Osteocyte (in vitro differentiated cells): ENCODE results near the gene LRRN2. TPM values are rescaled to one million over a fixed set of nuclear protein-coding genes. Genes with fewer than 3 reads are reported as not detected.

Source experiments
- DNase-seq: peaks from one replicate; pipeline ENCODE4 v3.0.0; 2021; ENCODE audit warnings: mixed read lengths; ENCODE audit not compliant: unreplicated experiment; ENCODE audit errors: extremely low spot score
- H3K27ac Mint-ChIP-seq: one replicate; pipeline ENCODE4 v1.8.0; 2021; ENCODE audit warnings: mild to moderate bottlenecking, mixed read lengths; ENCODE audit not compliant: unreplicated experiment
- H3K27me3 Mint-ChIP-seq: one replicate; pipeline ENCODE4 v1.8.0; 2021; ENCODE audit warnings: mixed read lengths; ENCODE audit not compliant: unreplicated experiment
- H3K36me3 Mint-ChIP-seq: one replicate; pipeline ENCODE4 v1.8.0; 2021; ENCODE audit warnings: mixed read lengths; ENCODE audit not compliant: unreplicated experiment
- H3K4me1 Mint-ChIP-seq: one replicate; pipeline ENCODE4 v1.8.0; 2021; ENCODE audit warnings: mixed read lengths; ENCODE audit not compliant: unreplicated experiment
- H3K4me3 Mint-ChIP-seq: one replicate; pipeline ENCODE4 v1.8.0; 2021; ENCODE audit warnings: mild to moderate bottlenecking, moderate library complexity, mixed read lengths; ENCODE audit not compliant: unreplicated experiment
- H3K9me3 Mint-ChIP-seq: one replicate; pipeline ENCODE4 v1.8.0; 2021; ENCODE audit warnings: mixed read lengths; ENCODE audit not compliant: unreplicated experiment
- CTCF ChIP-seq: fragments of 200-600 bp; sonication (generic); IDR thresholded peaks from 2 replicates; pipeline ENCODE4 v1.5.0; 2021; ENCODE audit warnings: antibody characterized with exemption, mild to moderate bottlenecking, moderate library complexity
- total RNA-seq: library from RNA; stranded (reverse); gene quantifications from 2 replicates; pipeline ENCODE4 v1.2.1, GENCODE V29; 2021

The LRRN2 gene
- total RNA-seq, 1 donor from 2014 or later = not detected

- TF ChIP-seq CTCF = no peak
- no peak for DNase-seq
- H3K4me1 Mint-ChIP-seq = no peaks in the 10 kb centered on the region
- no peak overlapping the region for H3K27ac Mint-ChIP-seq
- H3K9me3 Mint-ChIP-seq = no peaks in the 10 kb centered on the region
- H3K27me3 Mint-ChIP-seq = peaks cover 28% of the 10 kb centered on the region
- H3K36me3 Mint-ChIP-seq = no peaks in the 10 kb centered on the region
- no peak overlapping the region for H3K4me3 Mint-ChIP-seq
Measured at GRCh38 chr1:204706838-204707509, 21.4 kb upstream of the LRRN2 start.

- Mint-ChIP-seq H3K4me1 (no peaks in the 10 kb centered on the region), H3K27me3 (peaks cover 26% of the 10 kb centered on the region), H3K36me3 (no peaks in the 10 kb centered on the region), H3K4me3 (no peak overlapping the region), H3K9me3 (no peaks in the 10 kb centered on the region), H3K27ac (no peak overlapping the region)
- no peak for TF ChIP-seq CTCF
- DNase-seq = no peak
Measured at GRCh38 chr1:204705888-204706837, 20.6 kb upstream of the LRRN2 start.

- Mint-ChIP-seq H3K4me3 (no peak overlapping the region), H3K27ac (no peak overlapping the region), H3K4me1 (no peaks in the 10 kb centered on the region), H3K9me3 (no peaks in the 10 kb centered on the region), H3K27me3 (peaks cover 19% of the 10 kb centered on the region), H3K36me3 (no peaks in the 10 kb centered on the region)
- TF ChIP-seq CTCF = no peak
- no peak for DNase-seq
Measured at GRCh38 chr1:204705493-204705811, 19.9 kb upstream of the LRRN2 start.

- no peaks in the 10 kb centered on the region for H3K9me3 Mint-ChIP-seq
- no peak overlapping the region for H3K27ac Mint-ChIP-seq
- H3K4me3 Mint-ChIP-seq = no peak overlapping the region
- no peaks in the 10 kb centered on the region for H3K36me3 Mint-ChIP-seq
- no peak for DNase-seq
- H3K4me1 Mint-ChIP-seq = no peaks in the 10 kb centered on the region
- H3K27me3 Mint-ChIP-seq = peaks cover 14% of the 10 kb centered on the region
- no peak for TF ChIP-seq CTCF
Measured at GRCh38 chr1:204704794-204705492, 19.4 kb upstream of the LRRN2 start.
